GM18498 (cell line): ENCODE measurements around the gene TFRC.
"Not testable (repeated sequence)": the region's sequence is repeated elsewhere in the genome, so short reads cannot be mapped to it uniquely, and the experiment has no call there.

ENCODE experiments used
- ATAC-seq: cut with Tn5 transposase; IDR thresholded peaks from one replicate; pipeline ENCODE4 v1.9.1; 2021; ENCODE audit warnings: mild to moderate bottlenecking, moderate library complexity; ENCODE audit not compliant: unreplicated experiment

Gene TFRC

DNA sequence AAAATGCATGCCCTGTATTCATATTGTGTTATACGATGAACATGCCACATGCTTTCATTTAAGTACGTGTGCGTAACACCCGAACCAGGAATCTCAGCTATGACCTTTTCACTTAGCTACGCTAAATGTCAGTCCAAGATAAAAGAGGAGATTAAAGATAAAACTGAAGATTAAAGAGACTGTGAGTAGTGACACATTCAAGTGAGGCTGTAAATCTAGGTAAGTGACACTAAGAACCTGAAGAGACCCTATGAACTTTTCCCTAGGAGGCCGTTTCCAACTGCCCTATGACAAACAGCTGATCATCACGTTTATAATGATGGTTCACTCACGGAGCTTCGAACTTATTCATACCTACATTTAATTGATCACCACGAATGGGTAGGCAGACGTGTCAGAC is 32.2 kb downstream of the TFRC start:
- no peak for ATAC-seq

DNA sequence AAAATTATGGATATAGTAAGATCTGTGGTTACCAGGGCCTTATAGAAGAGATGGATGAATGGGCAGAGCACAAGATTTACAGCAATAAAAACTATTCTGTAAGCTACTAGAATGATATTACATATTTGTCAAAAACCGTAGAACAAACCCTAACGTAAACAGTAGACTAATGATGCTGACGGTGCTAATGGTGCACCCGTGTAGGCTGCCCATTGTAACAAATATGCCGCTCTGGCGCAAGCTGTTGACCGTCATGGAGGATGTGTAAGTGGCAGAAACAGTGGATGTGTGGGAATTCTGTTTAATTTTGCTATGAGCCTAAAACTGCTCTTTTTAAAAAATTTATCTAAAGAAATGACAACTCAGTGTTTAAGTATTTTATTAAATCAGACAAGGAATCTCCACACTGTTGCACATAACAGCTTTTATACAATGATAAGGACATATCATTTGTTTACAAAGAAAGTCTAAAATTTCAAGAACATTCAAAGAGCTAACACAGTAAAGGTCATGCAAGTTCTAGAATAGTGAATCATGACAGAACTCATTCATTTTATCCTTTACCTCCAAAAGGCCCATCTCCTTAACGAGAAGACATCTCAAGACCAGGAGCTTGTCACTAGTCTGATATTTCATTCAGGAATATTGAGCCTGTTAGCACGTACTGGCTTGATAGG is 32.8 kb downstream of the TFRC start:
- ATAC-seq = no peak

DNA sequence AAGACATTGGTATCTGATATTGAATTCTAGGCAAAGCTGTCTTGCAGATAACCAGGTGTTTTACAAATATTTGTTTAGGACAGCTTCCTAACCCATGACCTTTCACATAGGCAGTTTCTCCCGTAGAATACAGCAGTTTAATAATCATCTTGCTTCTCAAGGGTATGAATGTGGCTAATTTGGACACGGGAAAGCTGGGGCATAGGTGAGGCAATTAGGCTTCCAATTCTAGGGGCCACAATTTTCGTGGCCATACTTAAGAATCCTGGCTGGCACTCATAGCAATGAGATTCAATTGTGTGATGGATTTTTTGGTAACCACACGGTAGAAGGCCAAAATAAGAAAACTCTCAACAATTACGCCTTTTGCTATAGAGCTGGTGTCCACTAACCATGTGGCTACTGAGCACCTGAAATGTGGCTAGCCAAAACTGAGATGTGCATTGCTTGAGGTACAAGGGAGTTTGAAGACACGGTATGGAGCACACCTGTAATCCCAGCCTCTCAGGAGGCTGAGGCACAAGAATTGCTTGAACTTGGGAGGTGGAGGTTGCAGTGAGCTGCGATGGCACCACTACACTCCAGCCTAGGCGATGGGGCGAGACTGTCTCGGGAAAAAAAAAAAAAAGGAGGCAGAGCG is 34.4 kb downstream of the TFRC start:
- no peak for ATAC-seq

DNA sequence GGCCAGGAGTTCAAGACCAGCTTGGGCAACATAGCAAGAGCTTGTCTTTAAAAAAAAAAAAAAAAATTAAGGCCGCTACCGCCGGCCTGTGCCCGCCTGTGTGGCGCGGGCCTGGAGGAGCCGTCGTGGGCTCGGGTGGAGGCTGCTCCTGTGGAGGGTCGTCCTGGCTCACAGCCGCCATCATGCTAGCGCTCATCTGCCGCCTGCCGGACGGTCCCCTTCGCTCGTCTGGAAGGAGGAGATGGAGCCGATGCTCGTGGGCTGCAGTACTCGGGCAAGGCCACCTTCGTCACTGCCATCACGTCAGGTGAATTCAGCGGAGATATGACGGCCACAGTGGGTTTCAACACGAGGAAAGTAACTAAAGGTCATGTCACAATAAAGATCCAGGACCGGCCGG is 37.4 kb downstream of the TFRC start:
- no peak for ATAC-seq

DNA sequence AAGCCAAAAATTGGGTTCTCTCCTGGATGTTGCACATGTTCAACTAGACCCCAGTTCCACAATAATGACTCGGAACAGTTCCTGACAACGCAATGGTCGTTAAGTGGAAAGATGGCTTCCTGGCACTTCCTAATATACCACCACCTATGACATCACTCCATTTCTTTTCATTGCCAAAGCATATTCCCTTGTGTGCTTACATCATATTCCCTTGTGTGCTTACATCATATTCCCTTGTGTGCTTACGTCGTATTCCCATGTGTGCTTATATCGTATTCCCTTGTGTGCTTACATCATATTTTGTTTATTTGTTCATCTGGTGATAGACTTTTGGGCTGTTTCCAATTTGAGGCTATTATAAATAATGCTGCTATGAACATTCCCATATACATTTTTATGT is 39.2 kb downstream of the TFRC start:
- no peak for ATAC-seq

DNA sequence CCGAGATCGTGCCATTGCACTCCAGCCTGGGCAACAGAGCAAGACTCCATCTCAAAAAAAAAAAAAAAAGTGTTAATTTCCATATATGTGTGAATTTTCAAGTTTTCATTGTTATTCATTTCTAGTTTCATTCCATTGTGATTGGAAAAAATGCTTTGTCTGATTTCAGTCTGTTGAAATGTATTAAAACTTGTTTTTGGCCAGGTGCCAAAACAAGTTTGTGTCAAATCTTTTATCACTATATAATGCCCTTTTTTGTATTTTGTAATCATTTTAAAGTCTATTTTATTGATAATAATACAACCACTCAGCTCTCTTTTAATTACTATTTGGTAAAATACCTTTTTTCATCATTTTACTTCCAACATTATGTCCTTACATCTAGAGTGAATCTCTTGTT is 42.5 kb downstream of the TFRC start:
- no peak for ATAC-seq

DNA sequence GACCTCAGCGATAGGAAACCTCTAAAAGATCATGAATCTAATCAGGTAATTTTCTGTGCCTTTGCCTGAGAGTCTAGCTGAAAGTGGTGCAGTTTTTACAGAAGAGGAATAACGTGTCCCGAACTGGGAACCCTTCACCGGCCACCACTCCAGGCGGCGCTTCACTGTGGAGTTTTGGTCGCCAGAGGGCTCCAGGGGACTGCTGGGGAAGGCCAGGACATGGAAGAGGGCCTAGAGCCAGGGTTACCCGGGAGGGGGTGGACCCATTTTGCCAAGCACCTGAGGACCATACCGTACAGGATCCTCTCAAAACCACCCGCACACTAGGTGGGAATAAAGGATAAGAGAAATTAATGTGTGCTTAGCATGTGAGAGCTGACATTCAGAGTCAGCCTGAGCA is 55.8 kb downstream of the TFRC start:
- not testable (repeated sequence) for ATAC-seq

DNA sequence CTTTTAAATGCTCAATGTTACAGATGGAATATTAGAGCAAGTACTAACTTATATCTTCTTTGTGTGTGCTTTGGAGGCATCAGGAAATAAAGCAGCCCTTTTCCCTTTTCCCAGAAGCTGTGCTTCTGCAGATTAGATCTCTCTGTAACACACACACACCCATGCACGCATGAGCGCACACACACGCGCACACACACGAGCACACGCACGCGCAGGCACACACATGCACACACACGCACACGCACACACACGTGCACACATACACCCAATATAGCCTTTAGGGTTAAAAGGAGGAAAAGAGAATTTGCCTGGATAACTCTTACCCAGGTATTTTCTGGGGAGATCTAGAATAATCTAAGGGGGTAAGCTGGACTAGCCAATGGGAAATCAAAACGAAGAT is 56.9 kb downstream of the TFRC start:
- ATAC-seq = no peak

DNA sequence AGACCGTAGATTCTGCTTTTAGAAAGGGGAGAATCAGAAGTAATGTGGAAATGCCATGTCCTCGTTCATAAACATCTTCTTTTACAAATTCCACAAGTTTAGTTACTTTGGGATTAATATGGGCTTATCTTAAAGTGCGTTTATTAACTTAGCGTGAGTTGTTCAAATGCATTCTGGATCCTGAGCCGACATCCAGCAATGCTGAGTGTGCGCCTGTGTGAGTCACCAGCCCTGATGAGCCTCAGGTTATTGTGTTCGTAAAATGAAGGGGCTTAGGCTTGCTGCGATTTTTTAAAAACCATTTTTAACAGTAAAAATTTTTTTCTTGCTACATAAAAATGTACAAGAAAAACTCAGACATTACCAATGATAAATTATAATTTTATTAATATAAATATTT is 57.9 kb downstream of the TFRC start:
- no peak for ATAC-seq

DNA sequence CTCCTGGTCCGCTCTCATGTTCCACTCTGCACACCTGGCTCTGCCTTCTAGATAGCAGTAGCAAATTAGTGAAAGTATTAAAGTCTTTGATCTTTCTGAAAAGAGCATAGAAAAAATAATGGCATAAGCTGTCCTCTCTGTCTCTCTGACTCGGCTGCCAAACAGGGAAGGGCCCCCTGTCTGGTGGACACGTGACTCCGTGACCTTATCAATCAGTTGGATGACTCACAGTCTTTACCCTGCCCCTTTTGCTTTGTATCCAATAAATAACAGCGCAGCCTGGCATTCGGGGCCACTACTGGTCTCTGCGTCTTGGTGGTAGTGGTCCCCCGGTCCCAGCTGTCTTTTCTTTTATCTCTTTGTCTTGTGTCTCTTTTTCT is 59.4 kb downstream of the TFRC start:
- not testable (repeated sequence) for ATAC-seq

DNA sequence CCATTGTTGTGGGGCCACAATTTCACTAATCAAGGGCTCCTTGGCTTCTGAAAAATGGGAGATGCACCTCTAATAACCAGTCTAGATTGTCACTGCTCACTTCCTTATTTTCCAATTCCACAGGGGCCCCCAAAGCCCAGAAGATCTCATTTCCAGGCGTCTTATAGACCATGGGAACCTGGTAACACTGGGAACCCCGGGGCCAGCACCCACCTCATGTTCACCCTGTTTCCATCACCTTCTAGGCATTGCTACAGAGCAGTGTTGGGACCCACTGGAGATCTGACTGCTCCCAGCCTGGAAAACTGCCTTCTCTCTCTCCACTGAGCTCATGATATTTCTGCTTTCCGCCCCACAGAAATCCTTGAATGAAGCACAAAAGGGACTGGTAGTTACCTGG is 61.5 kb downstream of the TFRC start:
- no peak for ATAC-seq

DNA sequence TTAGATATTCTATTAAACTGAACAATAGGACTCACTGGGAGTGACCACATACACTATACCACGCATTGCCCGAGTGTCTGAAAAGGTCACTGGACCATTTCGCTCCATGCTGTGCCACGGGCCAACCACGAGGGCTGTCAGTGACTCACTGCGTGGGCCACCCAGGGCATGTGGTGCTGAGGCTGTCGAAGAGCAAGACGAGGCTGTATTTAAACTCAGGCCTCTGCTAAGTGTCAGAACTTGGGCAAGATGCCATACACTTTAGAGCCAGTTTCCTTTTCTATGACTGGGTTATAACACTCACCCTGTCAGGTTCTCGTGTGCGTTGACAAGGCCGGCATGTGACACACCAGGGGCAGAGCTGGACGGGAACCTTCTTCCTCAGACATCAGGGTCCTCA is 62.3 kb downstream of the TFRC start:
- ATAC-seq = not testable (repeated sequence)

DNA sequence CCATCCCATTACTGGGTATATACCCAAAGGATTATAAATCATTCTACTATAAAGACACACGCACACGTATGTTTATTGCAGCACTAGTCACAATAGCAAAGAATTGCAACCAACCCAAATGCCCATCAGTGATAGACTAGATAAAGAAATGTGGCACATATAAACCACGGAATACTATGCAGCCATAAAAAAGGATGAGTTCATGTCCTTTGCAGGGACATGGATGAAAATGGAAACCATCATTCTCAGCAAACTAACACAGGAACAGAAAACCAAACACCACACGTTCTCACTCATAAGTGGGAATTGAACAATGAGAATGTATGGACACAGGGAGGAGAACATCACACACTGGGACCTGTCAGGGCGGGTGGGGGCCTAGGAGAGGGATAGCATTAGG is 63.7 kb downstream of the TFRC start:
- not testable (repeated sequence) for ATAC-seq

DNA sequence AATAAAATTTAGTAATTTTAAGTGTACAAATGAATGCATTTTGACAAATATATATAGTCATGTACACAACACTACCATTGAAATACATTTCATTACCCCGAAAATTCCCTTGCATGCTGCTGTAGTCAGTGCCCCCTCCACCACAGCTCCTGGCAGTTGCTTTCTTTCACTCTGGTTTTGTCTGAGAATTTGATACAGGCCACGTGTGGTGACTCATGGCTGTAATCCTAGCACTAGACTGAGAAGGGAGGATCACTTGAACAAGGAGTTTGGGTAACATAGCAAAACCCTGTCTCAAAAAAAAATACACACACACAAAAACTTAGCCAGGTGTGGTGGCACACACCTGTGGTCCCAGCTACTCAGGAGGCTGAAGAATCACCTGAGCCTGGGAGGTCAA is 65.4 kb downstream of the TFRC start:
- no peak for ATAC-seq

DNA sequence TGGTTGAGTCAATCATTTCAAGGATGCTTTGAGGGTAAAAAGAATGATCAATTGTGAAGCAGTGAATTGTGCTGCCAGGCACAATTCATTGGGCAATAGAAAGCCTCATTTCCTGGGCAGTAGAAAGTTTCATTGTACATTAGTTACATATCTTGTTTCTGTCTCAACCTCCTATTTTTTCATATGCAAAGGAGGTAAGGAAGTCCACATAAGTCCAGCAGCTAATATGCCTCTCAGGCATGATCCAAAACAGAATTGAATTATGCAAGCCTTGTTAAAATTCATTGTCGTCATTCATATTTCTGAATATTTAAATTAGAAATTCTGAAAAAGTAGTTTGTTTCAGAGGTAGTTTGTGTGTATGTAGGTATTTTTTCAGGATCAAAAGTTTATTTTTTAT is 65.8 kb downstream of the TFRC start:
- no peak for ATAC-seq

DNA sequence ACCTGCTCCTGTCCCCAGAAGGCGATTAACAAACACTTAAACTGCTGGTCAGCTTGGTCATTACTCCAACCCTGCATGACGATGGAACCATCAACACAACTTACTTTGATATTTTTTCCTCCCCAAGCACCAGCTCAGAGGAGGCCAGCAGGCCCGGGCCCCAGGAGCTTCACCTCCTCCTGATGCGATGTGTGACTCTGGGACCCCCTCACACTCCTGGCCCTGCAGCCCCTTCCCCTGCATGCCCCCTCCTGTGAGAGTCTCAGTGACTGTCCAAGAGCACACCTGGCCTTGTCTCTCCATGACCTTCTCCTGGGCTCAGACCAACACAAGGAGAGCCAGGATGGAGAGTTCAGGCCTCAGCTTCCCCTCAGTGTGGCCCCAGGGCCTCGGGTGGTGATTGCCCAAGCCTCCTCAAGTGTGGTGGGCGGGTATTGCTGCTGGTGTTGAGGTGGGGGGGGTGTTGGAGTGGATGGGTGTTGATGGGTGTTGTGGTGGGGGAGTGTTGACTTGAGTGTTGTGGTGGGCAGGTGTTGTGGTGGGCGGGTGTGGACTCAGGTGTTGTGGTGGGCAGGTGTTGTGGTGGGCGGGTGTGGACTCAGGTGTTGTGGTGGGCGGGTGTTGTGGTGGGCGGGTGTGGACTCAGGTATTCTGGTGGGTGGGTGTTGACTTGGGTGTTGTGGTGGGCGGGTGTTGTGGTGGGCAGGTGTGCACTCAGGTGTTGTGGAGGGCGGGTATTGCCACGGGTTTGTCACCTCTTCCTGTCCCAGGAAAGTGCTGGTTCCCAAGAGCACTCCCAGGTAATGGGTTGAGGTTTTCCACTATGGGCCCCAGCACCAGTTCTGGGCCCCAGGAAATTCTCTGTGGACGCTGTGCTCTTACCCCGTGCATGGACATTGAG is 68.1 kb downstream of the TFRC start:
- no peak for ATAC-seq

DNA sequence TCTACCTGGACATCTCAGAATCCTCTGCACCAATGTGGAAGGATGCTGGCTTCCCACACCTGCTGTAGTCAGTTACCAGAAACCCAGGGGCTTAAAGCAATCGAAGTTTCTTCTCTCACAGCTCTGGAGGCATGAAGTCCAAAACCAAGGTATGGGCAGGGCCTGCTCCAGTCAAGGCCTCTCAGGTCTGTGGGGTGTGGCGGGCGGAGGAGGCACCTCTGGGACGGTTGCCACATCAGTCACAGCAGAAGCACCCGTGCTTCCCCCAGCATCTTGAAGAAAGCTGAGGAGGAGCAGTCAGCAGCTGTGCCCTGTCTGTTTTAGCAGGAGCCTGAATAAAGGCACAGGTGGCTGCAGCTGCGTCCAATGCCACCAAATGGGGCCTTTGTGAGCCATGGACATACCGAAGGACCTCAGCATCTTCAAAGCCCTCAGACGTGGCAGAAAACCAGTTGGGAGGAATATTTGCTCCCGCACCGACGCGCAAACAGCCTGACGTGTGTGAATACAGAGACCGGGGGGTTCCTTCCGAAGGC is 68.9 kb downstream of the TFRC start:
- ATAC-seq = no peak

DNA sequence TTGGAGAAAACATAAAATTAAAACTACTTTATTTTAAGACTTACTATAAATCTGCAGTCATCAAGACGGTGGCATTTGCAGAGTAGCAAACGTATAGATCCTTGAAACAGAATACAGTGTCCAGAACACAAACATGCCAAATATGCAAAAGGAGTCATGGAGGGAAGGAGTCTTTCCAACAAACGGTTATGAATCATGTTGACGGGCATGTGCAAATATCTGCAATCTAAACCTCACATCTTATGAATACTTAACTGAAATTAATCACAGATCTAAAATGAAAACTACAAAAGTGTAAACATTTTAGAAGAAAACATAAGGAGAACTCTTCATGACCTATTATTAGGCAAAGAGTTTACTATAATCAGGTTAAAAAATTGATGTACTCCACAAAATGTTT is 69.4 kb downstream of the TFRC start:
- ATAC-seq = no peak

DNA sequence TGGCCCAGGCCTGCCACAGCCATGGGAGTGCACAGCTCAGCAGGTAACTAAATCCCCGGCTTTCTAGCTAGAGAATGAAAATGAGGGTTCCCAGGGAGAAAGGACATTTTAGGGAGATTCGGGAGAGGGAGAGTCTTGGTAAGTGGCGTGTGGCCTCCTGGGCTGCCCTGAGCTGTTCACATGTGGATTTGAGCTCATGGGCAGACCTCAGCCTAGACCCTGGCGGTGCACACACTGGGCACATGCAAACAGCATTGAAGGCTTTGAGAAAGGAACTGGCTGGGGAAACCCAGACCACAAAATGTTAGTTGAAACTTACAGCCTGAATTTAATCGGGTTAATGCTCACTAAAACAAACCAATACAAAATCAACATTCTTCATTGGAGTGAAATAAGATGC is 72.4 kb downstream of the TFRC start:
- ATAC-seq = no peak

DNA sequence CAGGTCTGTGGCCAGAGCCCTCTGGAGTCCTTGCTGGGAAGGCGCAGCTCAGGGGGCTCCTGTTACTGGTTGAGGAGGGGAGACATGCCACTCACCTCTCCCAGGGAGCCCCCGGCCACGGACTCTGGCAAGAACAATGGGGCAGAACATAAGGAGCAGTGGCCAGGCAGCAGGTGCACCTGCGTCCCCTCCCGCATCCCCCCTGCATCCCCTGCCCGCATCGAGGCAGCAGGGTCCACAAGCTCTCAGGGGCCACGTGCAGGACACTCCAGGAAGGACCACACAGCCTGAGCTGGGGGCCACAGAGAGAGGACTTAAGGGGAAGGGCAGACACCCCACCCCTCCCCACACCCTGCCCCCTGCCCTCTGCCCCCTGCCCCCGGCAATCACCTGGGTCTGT is 73.0 kb downstream of the TFRC start:
- no peak for ATAC-seq

DNA sequence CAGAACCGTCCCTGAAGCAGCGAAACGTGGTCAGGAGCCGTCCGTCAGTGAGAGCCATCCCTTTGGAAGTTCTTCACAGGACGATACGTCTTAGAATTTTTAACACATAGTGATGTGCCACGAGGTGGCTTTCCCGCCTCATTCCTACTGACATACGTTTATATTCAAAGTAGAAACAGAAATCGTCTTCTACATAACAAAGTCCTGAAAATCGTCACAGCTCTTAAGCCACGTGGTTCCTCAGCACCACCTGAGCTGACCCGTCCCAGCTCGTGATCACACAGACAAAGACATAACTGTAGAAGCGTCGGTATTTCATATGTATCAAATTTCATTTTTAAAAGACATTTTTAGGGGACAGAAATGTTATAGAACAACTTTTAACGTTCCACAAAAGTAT is 73.5 kb downstream of the TFRC start:
- ATAC-seq = no peak
